Panc1 (cell line): Measurements from ENCODE around the gene WWOX.

ENCODE experiments used
- POLR2AphosphoS5 ChIP-seq: IDR thresholded peaks from 2 replicates; pipeline ENCODE4 v1.6.1; 2012; ENCODE audit warnings: mild to moderate bottlenecking, low read depth, low read length, moderate library complexity
- REST ChIP-seq, 2 experiments: IDR thresholded peaks; 2 replicates each; pipeline ENCODE4 v1.6.1; 2011 to 2012; ENCODE audit warnings: low read depth in 2 of 2, control low read depth in 1 of 2, low read length in 1 of 2, mild to moderate bottlenecking in 1 of 2, moderate library complexity in 1 of 2; ENCODE audit not compliant: insufficient read depth in 1 of 2
- SIN3A ChIP-seq: IDR thresholded peaks from 2 replicates; pipeline ENCODE4 v1.6.1; 2012; ENCODE audit warnings: low read depth, mild to moderate bottlenecking, low read length, moderate library complexity, borderline replicate concordance; ENCODE audit not compliant: insufficient read depth
- TF ChIP-seq, protein P1 (sequence below): fragments of 450-650 bp; IDR thresholded peaks from 2 replicates; pipeline ENCODE4 v1.5.1; 2017; ENCODE audit warnings: mild to moderate bottlenecking

DNA sequence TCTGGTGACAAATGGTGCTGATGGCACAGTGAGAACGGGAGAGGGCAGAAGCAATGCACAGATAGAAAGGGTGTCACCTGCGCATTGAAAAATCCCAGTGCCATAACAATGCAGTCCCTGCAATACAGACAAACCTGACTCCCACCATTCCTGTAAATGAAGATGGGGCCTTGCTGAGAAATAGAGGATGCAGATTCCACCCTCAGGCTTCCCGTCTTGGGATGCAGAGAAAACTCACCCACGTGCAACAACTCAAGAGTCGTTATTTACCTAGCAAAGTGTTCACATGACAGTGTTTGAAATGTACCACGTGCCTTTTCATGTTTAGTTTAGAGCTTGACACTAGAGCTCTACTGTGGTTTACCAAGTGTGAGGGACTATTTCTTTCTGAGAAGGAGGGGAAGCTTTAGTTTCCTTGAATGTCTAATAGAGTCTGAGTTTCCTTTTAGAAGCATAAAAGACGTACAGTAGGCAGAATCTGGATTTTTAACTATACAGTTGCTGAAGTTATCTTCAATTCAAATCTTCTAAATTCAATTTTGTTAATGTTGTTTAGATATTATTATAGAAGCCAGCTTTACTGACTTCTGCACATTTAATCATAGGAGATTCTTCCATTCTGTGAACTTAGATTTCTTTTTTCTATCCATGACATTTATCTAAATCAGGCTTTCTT lies 35.6 kb downstream of the WWOX start:
- TF ChIP-seq, protein P1, sequence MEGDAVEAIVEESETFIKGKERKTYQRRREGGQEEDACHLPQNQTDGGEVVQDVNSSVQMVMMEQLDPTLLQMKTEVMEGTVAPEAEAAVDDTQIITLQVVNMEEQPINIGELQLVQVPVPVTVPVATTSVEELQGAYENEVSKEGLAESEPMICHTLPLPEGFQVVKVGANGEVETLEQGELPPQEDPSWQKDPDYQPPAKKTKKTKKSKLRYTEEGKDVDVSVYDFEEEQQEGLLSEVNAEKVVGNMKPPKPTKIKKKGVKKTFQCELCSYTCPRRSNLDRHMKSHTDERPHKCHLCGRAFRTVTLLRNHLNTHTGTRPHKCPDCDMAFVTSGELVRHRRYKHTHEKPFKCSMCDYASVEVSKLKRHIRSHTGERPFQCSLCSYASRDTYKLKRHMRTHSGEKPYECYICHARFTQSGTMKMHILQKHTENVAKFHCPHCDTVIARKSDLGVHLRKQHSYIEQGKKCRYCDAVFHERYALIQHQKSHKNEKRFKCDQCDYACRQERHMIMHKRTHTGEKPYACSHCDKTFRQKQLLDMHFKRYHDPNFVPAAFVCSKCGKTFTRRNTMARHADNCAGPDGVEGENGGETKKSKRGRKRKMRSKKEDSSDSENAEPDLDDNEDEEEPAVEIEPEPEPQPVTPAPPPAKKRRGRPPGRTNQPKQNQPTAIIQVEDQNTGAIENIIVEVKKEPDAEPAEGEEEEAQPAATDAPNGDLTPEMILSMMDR = no peak
- TF ChIP-seq POLR2AphosphoS5 = no peak
- no peak for TF ChIP-seq SIN3A
- TF ChIP-seq REST (IDR thresholded peaks at IDR 0.05; ENCODE audit: insufficient read depth in 1 of 2, low read depth in 2 of 2, low read length in 1 of 2) = no peak
